GM23338 (cell line): ENCODE measurements around the gene BZW2. TPM values are rescaled to one million over a fixed set of nuclear protein-coding genes. Genes with fewer than 3 reads are reported as not detected.

Experiments used
- ATAC-seq: fragments of 200-7000 bp; cut with Tn5 transposase; 3 replicates; pipeline ENCODE4 v1.9.1; 2020
- DNase-seq: peaks from one replicate; pipeline ENCODE4 v3.0.0-alpha.2; 2015; ENCODE audit warnings: low spot score
- H2AFZ ChIP-seq: fragments of 200-600 bp; sonication (generic); 2 replicates; pipeline ENCODE4 v1.8.0; 2016; ENCODE audit warnings: antibody characterized with exemption, mild to moderate bottlenecking, moderate library complexity
- H3F3A ChIP-seq: fragments of 200-600 bp; sonication (generic); replicated peaks from 2 replicates; pipeline ENCODE4 v1.8.0; 2017; ENCODE audit warnings: antibody characterized with exemption, mixed run types, low read depth
- H3K27ac ChIP-seq: fragments of 200-600 bp; sonication (generic); 2 replicates; pipeline ENCODE4 v1.6.1; 2016; ENCODE audit warnings: low read depth
- H3K27me3 ChIP-seq: fragments of 200-600 bp; sonication (generic); 2 replicates; pipeline ENCODE4 v1.8.0; 2016; ENCODE audit warnings: mild to moderate bottlenecking, mixed run types, moderate library complexity; ENCODE audit not compliant: insufficient read depth
- H3K36me3 ChIP-seq: fragments of 200-600 bp; sonication (generic); 2 replicates; pipeline ENCODE4 v1.8.0; 2016; ENCODE audit warnings: mild to moderate bottlenecking; ENCODE audit not compliant: insufficient read depth
- H3K4me1 ChIP-seq: fragments of 200-600 bp; sonication (generic); 2 replicates; pipeline ENCODE4 v1.8.0; 2016; ENCODE audit warnings: mild to moderate bottlenecking, moderate library complexity; ENCODE audit not compliant: insufficient read depth
- H3K4me2 ChIP-seq: fragments of 200-600 bp; sonication (generic); 2 replicates; pipeline ENCODE4 v1.7.1; 2017; ENCODE audit warnings: mixed run types
- H3K4me3 ChIP-seq: fragments of 200-600 bp; sonication (generic); 2 replicates; pipeline ENCODE4 v1.6.1; 2016; ENCODE audit warnings: mixed run types
- H3K79me2 ChIP-seq: fragments of 200-600 bp; sonication (generic); replicated peaks from 2 replicates; pipeline ENCODE4 v1.8.0; 2017; ENCODE audit warnings: mild to moderate bottlenecking; ENCODE audit not compliant: insufficient read depth
- H3K9me2 ChIP-seq: fragments of 200-600 bp; sonication (generic); 2 replicates; pipeline ENCODE4 v1.8.0; 2017; ENCODE audit not compliant: insufficient read depth
- H4K20me1 ChIP-seq: fragments of 200-600 bp; sonication (generic); replicated peaks from 2 replicates; pipeline ENCODE4 v1.8.0; 2017; ENCODE audit warnings: mild to moderate bottlenecking; ENCODE audit not compliant: insufficient read depth
- H3K27ac Mint-ChIP-seq: 2 replicates; pipeline ENCODE4 v1.8.0; 2020; ENCODE audit warnings: inconsistent platforms, mild to moderate bottlenecking, moderate library complexity, mixed read lengths
- H3K27me3 Mint-ChIP-seq: 3 replicates; pipeline ENCODE4 v1.8.0; 2022; ENCODE audit warnings: low read depth, mild to moderate bottlenecking, moderate library complexity, mixed read lengths, inconsistent platforms; ENCODE audit not compliant: insufficient read depth, poor library complexity
- H3K36me3 Mint-ChIP-seq: 3 replicates; pipeline ENCODE4 v1.8.0; 2021; ENCODE audit warnings: low read depth, mild to moderate bottlenecking, inconsistent platforms, moderate library complexity, mixed read lengths
- H3K4me1 Mint-ChIP-seq: 3 replicates; pipeline ENCODE4 v1.8.0; 2020; ENCODE audit warnings: mild to moderate bottlenecking, inconsistent platforms, mixed read lengths
- H3K4me3 Mint-ChIP-seq: 3 replicates; pipeline ENCODE4 v1.8.0; 2021; ENCODE audit warnings: moderate library complexity, mild to moderate bottlenecking, inconsistent platforms, mixed read lengths
- H3K9me3 Mint-ChIP-seq: 3 replicates; pipeline ENCODE4 v1.8.0; 2020; ENCODE audit warnings: moderate library complexity, mild to moderate bottlenecking, inconsistent platforms, mixed read lengths
- CREB1 ChIP-seq: fragments of 250-450 bp; sonication (Bioruptor Pico); IDR thresholded peaks from 2 replicates; pipeline ENCODE4 v1.5.0; 2020; ENCODE audit warnings: low read depth, mild to moderate bottlenecking, moderate library complexity
- EZH2 ChIP-seq: fragments of 200-600 bp; sonication (generic); IDR thresholded peaks from one replicate; pipeline ENCODE4 v1.8.0; 2017; ENCODE audit warnings: antibody characterized with exemption, mild to moderate bottlenecking, low read depth; ENCODE audit not compliant: unreplicated experiment
- POLR2AphosphoS5 ChIP-seq: IDR thresholded peaks from 2 replicates; pipeline ENCODE4 v1.6.1; 2016; ENCODE audit warnings: antibody characterized with exemption, low read depth
- REST ChIP-seq: IDR thresholded peaks from one replicate; pipeline ENCODE4 v1.6.1; 2018; ENCODE audit warnings: antibody characterized with exemption; ENCODE audit not compliant: unreplicated experiment
- ZNF114 ChIP-seq: fragments of 250-450 bp; sonication (Bioruptor Pico); IDR thresholded peaks from 2 replicates; pipeline ENCODE4 v1.5.0; 2020; ENCODE audit warnings: mild to moderate bottlenecking, moderate library complexity
- ZNF462 ChIP-seq: fragments of 250-450 bp; sonication (Bioruptor Pico); IDR thresholded peaks from 2 replicates; pipeline ENCODE4 v1.5.0; 2020; ENCODE audit warnings: mild to moderate bottlenecking, moderate library complexity
- polyA plus RNA-seq: library from polyadenylated mRNA; unstranded; fragments of >200 nt; fragmentation: Nextera tagmentation; extraction: Ambion mirVana; gene quantifications from 2 replicates; pipeline ENCODE4 v1.2.1, GENCODE V29; 2016
- total RNA-seq: library from RNA; depleted of rRNA; stranded (reverse); fragments of >200 nt; shearing (Covaris generic); gene quantifications from 2 replicates; pipeline ENCODE4 v1.2.3, GENCODE V29; 2014

Gene BZW2
- total and polyA plus RNA-seq, 2 experiments from 2014 or later = 88.8 to 108 TPM

GRCh38 chr7:16651396-16652239, 5.6 kb downstream of the BZW2 start (continued):
- no peak for TF ChIP-seq ZNF462 (CRISPR knock-in tag)

GRCh38 chr7:16652240-16652583, 6.2 kb downstream of the BZW2 start:
- Mint-ChIP-seq H3K4me1 (peaks cover 53% of the 10 kb centered on the region), H3K27me3 (no peaks in the 10 kb centered on the region), H3K9me3 (no peaks in the 10 kb centered on the region), H3K36me3 (no peaks in the 10 kb centered on the region), H3K4me3 (no peak overlapping the region), H3K27ac (no peak overlapping the region)
- Histone ChIP-seq H3K4me3 (no peak overlapping the region), H2AFZ (no peak overlapping the region), H3K9me2 (no peaks in the 10 kb centered on the region), H3K4me1 (peaks cover 32% of the 10 kb centered on the region), H4K20me1 (peaks cover 66% of the 10 kb centered on the region), H3K27ac (no peak overlapping the region), H3K79me2 (peaks cover 100% of the 10 kb centered on the region), H3F3A (no peaks in the 10 kb centered on the region), H3K36me3 (no peaks in the 10 kb centered on the region), H3K27me3 (no peaks in the 10 kb centered on the region), H3K4me2 (no peak overlapping the region)
- DNase-seq (no peak), ATAC-seq (no peak)
- no peak for TF ChIP-seq EZH2
- TF ChIP-seq POLR2AphosphoS5 = no peak
- no peak for TF ChIP-seq CREB1 (CRISPR knock-in tag)
- TF ChIP-seq REST = no peak
- TF ChIP-seq ZNF114 = no peak
